Retina (tissue), 1 donor: Measurements from ENCODE around the gene PKDREJ.
"Not testable (repeated sequence)": the region's sequence is repeated elsewhere in the genome, so short reads cannot be mapped to it uniquely, and the experiment has no call there.

Experiments
- DNase-seq: peaks from one replicate; pipeline ENCODE4 v3.0.0-alpha.2; 2016

PKDREJ gene

GRCh38 chr22:46263216-46263590 lies at the start of gene PKDREJ:
Gene PKDREJ, minus strand, starts transcription at chr22:46263343. Its CDS starts 21 bp downstream, at chr22:46263322.
- DNase-seq: no peak

GRCh38 chr22:46312848-46313247 lies 49.7 kb upstream of the PKDREJ start:
- DNase-seq: not testable (repeated sequence)

- DNase-seq: no peak
Observed at GRCh38 chr22:46312056-46312455, 48.9 kb upstream of the PKDREJ start.

GRCh38 chr22:46309526-46310085 lies 46.5 kb upstream of the PKDREJ start:
- DNase-seq: no peak

- no peak for DNase-seq
Observed at GRCh38 chr22:46308283-46308988, 45.3 kb upstream of the PKDREJ start.

- DNase-seq: no peak
Observed at GRCh38 chr22:46303347-46303965, 40.3 kb upstream of the PKDREJ start.

GRCh38 chr22:46300491-46300890 lies 37.3 kb upstream of the PKDREJ start:
- DNase-seq: no peak

GRCh38 chr22:46299101-46299500 lies 36.0 kb upstream of the PKDREJ start:
- no peak for DNase-seq

- DNase-seq: no peak
Observed at GRCh38 chr22:46297151-46297812, 34.1 kb upstream of the PKDREJ start.

GRCh38 chr22:46296257-46297150 lies 33.4 kb upstream of the PKDREJ start, which contains the start of gene GTSE1:
Gene GTSE1, plus strand, starts transcription at chr22:46296870. Its CDS starts 531 bp downstream, at chr22:46297401.
- peak; percentile 96 for DNase-seq

GRCh38 chr22:46295277-46295971 lies 32.3 kb upstream of the PKDREJ start:
- DNase-seq: no peak

- no peak for DNase-seq
Observed at GRCh38 chr22:46294784-46295183, 31.6 kb upstream of the PKDREJ start.

GRCh38 chr22:46293577-46294260 lies 30.6 kb upstream of the PKDREJ start:
- DNase-seq: no peak

GRCh38 chr22:46292732-46293131 lies 29.6 kb upstream of the PKDREJ start:
- DNase-seq: no peak

GRCh38 chr22:46292173-46292572 lies 29.0 kb upstream of the PKDREJ start:
- DNase-seq: no peak

- no peak for DNase-seq
Observed at GRCh38 chr22:46290843-46291785, 28.0 kb upstream of the PKDREJ start.

- DNase-seq: no peak
Observed at GRCh38 chr22:46290121-46290842, 27.1 kb upstream of the PKDREJ start.

GRCh38 chr22:46289244-46289891 lies 26.2 kb upstream of the PKDREJ start:
- DNase-seq: no peak

- no peak for DNase-seq
Observed at GRCh38 chr22:46288846-46289243, 25.7 kb upstream of the PKDREJ start.
